GM12878 (cell line): Measurements from ENCODE around the gene NXPH1. TPM values are rescaled to one million over a fixed set of nuclear protein-coding genes. Genes with fewer than 3 reads are reported as not detected.

Experiments used
- ATAC-seq: fragments of 200-7000 bp; cut with Tn5 transposase; 3 replicates; pipeline ENCODE4 v1.9.1; 2020; ENCODE audit warnings: mild to moderate bottlenecking, moderate library complexity
- BruUV-seq: library from RNA; stranded (reverse); fragments of 400-500 nt; replicated peaks from 2 replicates; lab custom pipeline; 2021; lab: Mats Ljungman, UMichigan
- CTCF ChIA-PET: fragments of 300-600 bp; sonication (Branson Sonifier 250); formaldehyde crosslinking; extraction: SDS; loops from one replicate; lab custom pipeline; 2021; ENCODE audit warnings: inconsistent platforms; lab: Yijun Ruan, JAX
- POLR2A ChIA-PET: fragments of 350-600 bp; formaldehyde crosslinking; extraction: SDS; loops from one replicate; lab custom pipeline; 2021; ENCODE audit warnings: inconsistent platforms; lab: Charles Lee
- RAD21 ChIA-PET: fragments of 300-600 bp; sonication (Branson Sonifier 250); formaldehyde crosslinking; loops from one replicate; lab custom pipeline; 2023; ENCODE audit warnings: antibody characterized with exemption; ENCODE audit not compliant: unreplicated experiment; lab: Charles Lee
- SMC1A ChIA-PET: fragments of 300-600 bp; sonication (Branson Sonifier 250); formaldehyde crosslinking; loops from one replicate; lab custom pipeline; 2023; ENCODE audit not compliant: unreplicated experiment, uncharacterized antibody; lab: Charles Lee
- DNase-seq: peaks from one replicate; pipeline ENCODE4 v3.0.0-alpha.2; 2011; ENCODE audit warnings: low read depth, low spot score
- FAIRE-seq: peaks from 3 replicates; lab custom pipeline; 2011; peaks lifted over from hg19 to GRCh38; lab: Jason Lieb, UNC
- H2AFZ ChIP-seq: 2 replicates; pipeline ENCODE4 v1.6.0; 2011; ENCODE audit warnings: low read depth, low read length, control low read depth; ENCODE audit not compliant: control insufficient read depth
- H3K27ac ChIP-seq: 2 replicates; pipeline ENCODE4 v1.5.1; 2011; ENCODE audit warnings: control low read depth; ENCODE audit not compliant: control insufficient read depth, insufficient read depth
- H3K27me3 ChIP-seq, 2 experiments: replicated peaks in 1 of 2; 2 replicates each; pipeline versions ENCODE4 v1.6.0 to v1.6.1; 2011; ENCODE audit warnings: low read length in 1 of 2; ENCODE audit not compliant: control insufficient read depth in 2 of 2, insufficient read depth in 2 of 2
- H3K36me3 ChIP-seq, 2 experiments: 2 replicates each; pipeline ENCODE4 v1.5.1; 2011; ENCODE audit warnings: low read length in 1 of 2; ENCODE audit not compliant: control insufficient read depth in 2 of 2, insufficient read depth in 2 of 2
- H3K4me1 ChIP-seq: 2 replicates; pipeline ENCODE4 v1.6.1; 2011; ENCODE audit warnings: mild to moderate bottlenecking, low read length, moderate library complexity, mixed read lengths; ENCODE audit not compliant: control insufficient read depth, insufficient read depth
- H3K4me2 ChIP-seq: 2 replicates; pipeline ENCODE4 v1.6.0; 2011; ENCODE audit warnings: control low read depth; ENCODE audit not compliant: control insufficient read depth, insufficient read depth
- H3K4me3 ChIP-seq: fragments of 200-600 bp; sonication (generic); 2 replicates; pipeline ENCODE4 v1.5.1; 2016
- H3K79me2 ChIP-seq: 2 replicates; pipeline ENCODE4 v1.6.0; 2011; ENCODE audit warnings: low read length; ENCODE audit not compliant: control insufficient read depth, insufficient read depth
- H3K9ac ChIP-seq: 2 replicates; pipeline ENCODE4 v1.8.0; 2011; ENCODE audit warnings: low read length, control low read depth, mixed read lengths; ENCODE audit not compliant: control insufficient read depth, insufficient read depth
- H3K9me3 ChIP-seq: replicated peaks from 3 replicates; pipeline ENCODE4 v1.5.1; 2011; ENCODE audit warnings: mild to moderate bottlenecking, low read length; ENCODE audit not compliant: control insufficient read depth, insufficient read depth
- H4K20me1 ChIP-seq: 2 replicates; pipeline ENCODE4 v1.6.0; 2011; ENCODE audit not compliant: control insufficient read depth, insufficient read depth
- CBX5 ChIP-seq: sonication (generic); IDR thresholded peaks from 2 replicates; pipeline ENCODE4 v1.6.1; 2016; ENCODE audit warnings: low read depth, moderate library complexity, mild to moderate bottlenecking, inconsistent platforms
- EGR1 ChIP-seq, 2 experiments: IDR thresholded peaks; 1 replicate in 1 of 2; 2 replicates in 1 of 2; pipeline ENCODE4 v1.6.1; 2011 to 2012; ENCODE audit warnings: low read depth in 2 of 2, low read length in 2 of 2, borderline replicate concordance in 1 of 2, mild to moderate bottlenecking in 1 of 2, moderate library complexity in 1 of 2
- HSF1 ChIP-seq: fragments of 150-350 bp; IDR thresholded peaks from 2 replicates; pipeline ENCODE4 v1.6.1; 2014; ENCODE audit warnings: mild to moderate bottlenecking, low read depth, low read length
- KAT2A ChIP-seq: conservative IDR thresholded peaks from 2 replicates; pipeline ENCODE4 v1.6.1; 2011; ENCODE audit warnings: low read depth, low read length; ENCODE audit not compliant: control insufficient read depth
- KDM1A ChIP-seq: fragments of 200-600 bp; sonication (generic); IDR thresholded peaks from 2 replicates; pipeline ENCODE4 v1.6.1; 2016; ENCODE audit warnings: borderline replicate concordance
- MYB ChIP-seq: fragments of 150-350 bp; IDR thresholded peaks from 2 replicates; pipeline ENCODE4 v1.6.1; 2014; ENCODE audit warnings: mild to moderate bottlenecking, low read depth, low read length, borderline replicate concordance
- NFIC ChIP-seq: IDR thresholded peaks from 2 replicates; pipeline ENCODE4 v1.6.1; 2012; ENCODE audit warnings: low read depth, mild to moderate bottlenecking, inconsistent platforms, low read length, moderate library complexity
- PRDM15 ChIP-seq: fragments of 450-650 bp; formaldehyde crosslinking; IDR thresholded peaks from 2 replicates; pipeline ENCODE4 v1.4.0; 2020; ENCODE audit warnings: mild to moderate bottlenecking, moderate library complexity
- RAD21 ChIP-seq: IDR thresholded peaks from 2 replicates; pipeline ENCODE4 v1.6.1; 2011; ENCODE audit warnings: mild to moderate bottlenecking, low read depth, low read length, moderate library complexity; ENCODE audit not compliant: insufficient read depth
- RFX5 ChIP-seq: IDR thresholded peaks from 2 replicates; pipeline ENCODE4 v1.6.1; 2011; ENCODE audit warnings: low read depth, low read length, improper control_type of control experiment
- SREBF1 ChIP-seq: IDR thresholded peaks from 2 replicates; pipeline ENCODE4 v1.6.1; 2012; ENCODE audit warnings: mild to moderate bottlenecking, low read length
- ZBTB33 ChIP-seq: fragments of 450-650 bp; IDR thresholded peaks from 2 replicates; pipeline ENCODE4 v1.6.1; 2017; ENCODE audit warnings: mild to moderate bottlenecking
- ZBTB4 ChIP-seq: fragments of 450-650 bp; formaldehyde crosslinking; IDR thresholded peaks from 2 replicates; pipeline ENCODE4 v1.4.0; 2022; ENCODE audit warnings: mild to moderate bottlenecking, moderate library complexity
- ZNF274 ChIP-seq: IDR thresholded peaks from one replicate; pipeline ENCODE4 v1.8.0; 2011; ENCODE audit not compliant: insufficient read length, insufficient read depth
- WGBS: methylation state at CpG from one replicate; pipeline ENCODE4 v1.1.6; 2016; ENCODE audit warnings: low lambda C conversion rate; ENCODE audit not compliant: insufficient replicate concordance, insufficient coverage; ENCODE audit errors: missing lambda C conversion rate; 5-methylcytosine and 5-hydroxymethylcytosine counted together
- in situ Hi-C: fragments of 300-500 bp; cut with MboI; formaldehyde crosslinking; loops from 9 replicates; pipeline ENCODE4 v1.14.3; 2018; ENCODE audit warnings: mixed read lengths
- intact Hi-C: fragments of 100-400 bp; cut with micrococcal nuclease; formaldehyde crosslinking; loops from one replicate; pipeline ENCODE4 v1.14.2; 2022; ENCODE audit not compliant: unreplicated experiment
- polyA plus RNA-seq, 11 experiments: library from polyadenylated mRNA; depleted of rRNA in 4 of 11; unstranded in 6 of 11; stranded (reverse) in 5 of 11; fragments of >200 nt; fragmentation: Nextera tagmentation in 4 of 11; fragmentation: Illumina TruSeq in 1 of 11; extraction: Ambion mirVana in 4 of 11; extraction: Trizol in 1 of 11; gene quantifications; 1 replicate in 1 of 11; 2 replicates in 10 of 11; pipeline versions ENCODE4 v1.2.1 to v1.2.3, GENCODE V29; 2011 to 2016; ENCODE audit warnings: inconsistent platforms in 2 of 11, missing spikeins in 2 of 11, low read depth in 1 of 11
- total RNA-seq, 4 experiments: library from RNA; depleted of rRNA in 3 of 4; stranded (reverse); fragments of >200 nt in 3 of 4; fragmentation: Illumina TruSeq in 1 of 4; extraction: Trizol in 1 of 4; gene quantifications; 2 replicates each; pipeline versions ENCODE4 v1.2.1 to v1.2.3, GENCODE V29; 2013 to 2021

The NXPH1 gene
- total and polyA plus RNA-seq, 10 of the 15 experiments (the other 5 are each of a cell fraction or from before 2014, with no cell fraction given) = 0.06 to 0.34 TPM; not detected in 8

GRCh38 chr7:8430643-8431042 is 2.8 kb upstream of the NXPH1 start:
- intact Hi-C loops = no loop called here
- H4K20me1 ChIP-seq = no peaks in the 10 kb centered on the region
- H3K79me2 ChIP-seq = no peaks in the 10 kb centered on the region
- BruUV-seq = no TSS peak
- no peaks in the 10 kb centered on the region for H3K36me3 ChIP-seq
- in situ Hi-C loops = no loop called here
- H3K4me2 ChIP-seq = no peak overlapping the region
- 0% methylated on average over 1 of the region's 1 CpG for WGBS
- FAIRE-seq = no peak
- peaks cover 6 to 12% of the 10 kb centered on the region in 2 experiments for H3K27me3 ChIP-seq
- H3K9ac ChIP-seq = no peak overlapping the region
- CTCF ChIA-PET = no interaction called here
- H2AFZ ChIP-seq = no peak overlapping the region
- H3K27ac ChIP-seq = no peak overlapping the region
- H3K4me3 ChIP-seq = no peak overlapping the region
- POLR2A ChIA-PET = interaction anchor here (0.6 kb wide), 1 partner anchor 69 kb away, joined by 3 read pairs; no protein-coding TSS in a partner anchor
- SMC1A ChIA-PET = no interaction called here
- RAD21 ChIA-PET = no interaction called here
- no peak for DNase-seq
- H3K4me1 ChIP-seq = no peaks in the 10 kb centered on the region
- H3K9me3 ChIP-seq = no peaks in the 10 kb centered on the region; the same call in 2 of the 3 replicates
- ATAC-seq = no peak
- TF ChIP-seq HSF1 (no peak), RFX5 (no peak), EGR1 (IDR thresholded peaks at IDR 0.05; ENCODE audit: borderline replicate concordance in 1 of 2, low read depth in 2 of 2, low read length in 2 of 2) (no peak), RAD21 (no peak), ZNF274 (no peak), PRDM15 (CRISPR knock-in tag) (no peak), KAT2A (no peak), KDM1A (no peak), NFIC (no peak), ZBTB4 (CRISPR knock-in tag) (no peak), ZBTB33 (no peak), MYB (no peak), CBX5 (no peak), SREBF1 (no peak)
